Activated T-cell treated with anti-CD3 and anti-CD28 coated beads for 1 hour (primary cell): ENCODE measurements around the gene TNFSF8.

Experiments
- DNase-seq: peaks from one replicate; pipeline ENCODE4 v3.0.0-alpha.2; 2020; ENCODE audit warnings: low read depth

TNFSF8 gene

DNA sequence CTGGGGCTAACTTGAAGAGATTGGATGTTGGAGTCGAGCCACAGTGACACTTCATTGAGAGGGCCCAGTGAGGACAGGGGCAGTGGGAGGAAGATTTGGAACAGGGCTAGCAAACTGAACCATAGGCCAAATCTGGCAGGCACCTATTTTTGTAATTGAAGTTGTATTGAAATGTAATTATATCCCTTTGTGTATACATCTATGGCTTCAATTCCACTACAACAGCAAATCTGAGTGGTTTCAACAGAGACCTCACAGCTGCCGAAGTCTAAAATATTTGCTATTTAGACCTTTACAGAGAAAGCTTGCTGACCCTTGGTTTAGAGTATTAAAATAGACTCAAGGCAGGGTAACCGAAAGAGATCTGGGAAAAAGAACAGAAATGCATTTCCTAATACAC lies 4.7 kb upstream of the TNFSF8 start:
- DNase-seq: no peak

- no peak for DNase-seq
Observed at GRCh38 chr9:114932502-114932901, 2.1 kb upstream of the TNFSF8 start.

DNA sequence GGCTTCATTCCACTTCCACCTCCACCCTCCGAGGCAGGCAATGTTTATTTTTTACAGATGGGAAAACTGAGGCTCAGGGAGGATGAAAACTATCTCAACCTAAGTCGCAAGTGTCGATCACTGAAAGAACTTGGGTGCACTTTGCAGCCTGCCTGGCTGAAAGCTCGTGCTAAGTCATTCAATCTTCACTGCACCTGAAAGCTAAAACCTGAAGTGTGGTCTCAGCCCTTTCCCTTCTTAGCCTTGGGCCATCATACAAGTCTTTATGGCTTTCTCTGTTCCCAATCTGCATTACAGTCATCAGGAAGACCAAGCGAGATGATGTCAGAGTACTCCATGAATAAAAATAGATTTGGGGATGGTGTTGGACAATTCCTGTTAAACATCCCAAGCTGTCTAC lies 1.0 kb upstream of the TNFSF8 start:
- no peak for DNase-seq

GRCh38 chr9:114929201-114929600 lies 1.2 kb downstream of the TNFSF8 start:
- DNase-seq: no peak

GRCh38 chr9:114928671-114929070 lies 1.7 kb downstream of the TNFSF8 start:
- DNase-seq: no peak

GRCh38 chr9:114928136-114928535 lies 2.3 kb downstream of the TNFSF8 start:
- DNase-seq: no peak

DNA sequence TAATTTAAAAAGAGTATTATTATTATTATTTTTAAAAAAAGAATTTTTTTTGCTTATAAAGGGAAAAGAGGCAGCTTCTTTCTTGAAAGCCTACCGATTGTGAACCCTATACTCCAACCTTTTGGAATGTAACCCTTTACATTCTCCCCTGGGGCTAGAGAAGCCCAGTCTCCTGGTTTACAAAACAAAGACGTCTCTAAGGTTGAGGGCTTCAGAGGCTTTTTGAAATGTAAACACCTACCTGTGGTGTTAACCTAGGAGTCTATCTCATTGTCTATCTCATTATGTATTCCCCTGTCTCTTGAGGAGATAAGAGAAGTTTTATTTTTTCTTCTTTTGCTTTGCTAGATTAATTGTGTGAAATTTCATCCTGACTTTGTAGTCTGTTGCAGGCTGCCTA lies 4.7 kb downstream of the TNFSF8 start:
- DNase-seq: no peak

DNA sequence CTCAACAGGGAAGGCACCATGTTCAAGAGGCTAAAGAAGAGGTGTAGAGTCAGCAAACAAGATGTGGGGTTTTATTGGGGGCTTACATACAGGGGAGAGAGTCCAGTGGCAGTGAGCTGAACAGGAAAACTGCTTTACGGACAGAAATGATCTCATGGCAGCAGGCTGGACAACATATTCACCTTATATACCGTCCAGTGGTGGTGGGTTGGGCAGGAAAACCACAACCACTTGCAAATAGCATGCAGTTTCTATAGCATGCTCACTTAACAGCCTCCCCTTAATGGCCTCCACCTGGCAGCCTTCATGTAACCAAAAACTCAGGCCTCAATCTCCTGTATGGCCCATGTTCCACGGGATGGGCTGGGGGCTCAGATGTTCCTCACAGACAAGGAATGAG lies 5.4 kb downstream of the TNFSF8 start:
- DNase-seq: no peak

DNA sequence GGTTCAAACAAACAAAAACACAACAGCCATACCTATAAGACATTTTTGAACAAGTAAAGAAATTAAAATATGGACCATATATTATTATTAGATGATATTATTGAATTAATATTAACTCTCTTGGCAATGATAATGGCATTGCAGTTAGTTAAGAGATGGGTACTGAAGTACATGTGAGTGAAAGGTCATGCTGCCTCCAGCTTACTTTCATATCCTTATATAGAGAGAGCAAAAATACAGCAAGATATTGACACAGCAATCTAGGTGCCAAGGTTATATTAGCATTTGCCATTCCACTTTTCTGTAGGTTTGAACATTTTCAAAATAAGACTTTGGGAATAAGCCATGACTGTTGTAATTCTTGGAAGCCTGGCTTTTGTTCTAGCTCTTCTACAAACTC lies 6.1 kb downstream of the TNFSF8 start:
- DNase-seq: no peak

DNA sequence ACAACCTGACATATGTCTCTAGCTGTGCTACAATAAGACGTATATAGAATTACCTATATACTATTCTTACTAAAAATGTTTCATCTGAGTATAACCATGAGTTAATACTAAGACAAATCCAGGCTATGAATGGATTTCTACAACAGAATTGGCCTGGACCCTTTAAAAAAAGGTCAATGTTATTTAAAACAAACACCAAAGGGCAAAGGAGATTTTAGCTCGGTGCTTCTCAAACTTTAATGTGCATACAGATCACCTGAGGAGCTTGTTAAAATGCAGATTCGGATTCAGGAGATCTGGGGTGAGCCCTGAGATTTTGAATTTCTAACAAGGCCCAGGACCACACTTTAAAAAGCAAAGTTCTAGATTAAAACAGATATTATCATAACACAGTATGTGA lies 6.5 kb downstream of the TNFSF8 start:
- no peak for DNase-seq

GRCh38 chr9:114921171-114921570 lies 9.2 kb downstream of the TNFSF8 start:
- DNase-seq: no peak

DNA sequence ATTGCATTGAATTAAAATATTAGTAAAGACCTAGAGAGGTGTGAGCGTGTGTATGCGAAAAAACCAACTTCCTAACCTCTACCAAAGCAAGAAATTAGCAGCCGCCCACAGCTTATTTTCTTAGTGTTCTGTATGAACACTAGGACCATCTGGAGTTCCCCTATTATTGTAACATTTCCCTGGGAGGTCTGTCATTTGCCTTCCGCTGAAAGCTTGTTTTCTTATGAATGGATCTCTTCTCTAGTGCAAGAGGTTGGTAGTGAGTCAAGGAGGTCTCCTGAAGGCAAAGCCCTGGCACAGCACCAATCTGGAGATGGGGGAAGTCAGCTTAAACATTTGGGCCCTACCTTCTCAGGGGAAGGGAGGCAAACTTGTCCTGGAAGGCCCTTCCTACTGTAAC lies 10.8 kb downstream of the TNFSF8 start:
- no peak for DNase-seq

DNA sequence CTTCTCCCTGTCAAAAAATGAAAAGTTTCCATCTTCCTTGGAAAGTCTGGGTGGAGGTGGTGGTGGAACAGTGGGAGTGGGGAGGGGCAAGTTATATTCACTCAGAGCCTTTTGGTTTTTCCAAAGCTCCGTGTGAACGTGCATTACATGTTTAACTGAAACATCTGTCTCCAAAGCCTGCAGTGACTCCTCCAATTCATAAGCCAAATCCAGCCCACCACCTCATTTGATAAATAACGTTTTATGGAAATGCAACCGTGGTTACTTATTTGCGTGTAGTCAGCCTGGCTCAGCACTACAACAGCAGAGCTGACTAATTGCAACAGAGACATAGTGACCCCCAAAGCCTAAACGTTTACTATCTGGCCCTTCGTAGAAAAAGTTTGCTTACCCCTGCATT lies 13.9 kb downstream of the TNFSF8 start:
- DNase-seq: no peak

- DNase-seq: no peak
Observed at GRCh38 chr9:114914139-114914538, 16.3 kb downstream of the TNFSF8 start.

DNA sequence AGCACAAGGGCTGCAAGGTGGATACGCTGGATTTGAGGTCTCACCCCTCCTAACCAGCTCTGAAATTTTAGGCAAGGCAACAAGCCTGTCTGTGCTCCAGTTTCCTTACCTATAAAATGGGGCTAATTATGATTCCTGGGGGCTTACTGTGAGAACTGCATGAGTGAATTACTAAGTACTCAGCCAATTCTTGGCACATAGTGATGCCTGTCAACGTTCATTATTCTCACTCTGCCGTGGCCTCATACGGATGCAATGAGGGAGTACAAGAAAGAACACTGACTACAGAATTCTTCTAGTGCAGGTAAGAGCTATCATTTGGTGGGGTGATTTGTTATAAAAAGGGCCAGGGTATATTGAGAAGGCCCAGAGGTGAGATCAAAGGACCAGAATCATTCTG lies 16.7 kb downstream of the TNFSF8 start:
- DNase-seq: no peak

- no peak for DNase-seq
Observed at GRCh38 chr9:114913217-114913616, 17.2 kb downstream of the TNFSF8 start.

DNA sequence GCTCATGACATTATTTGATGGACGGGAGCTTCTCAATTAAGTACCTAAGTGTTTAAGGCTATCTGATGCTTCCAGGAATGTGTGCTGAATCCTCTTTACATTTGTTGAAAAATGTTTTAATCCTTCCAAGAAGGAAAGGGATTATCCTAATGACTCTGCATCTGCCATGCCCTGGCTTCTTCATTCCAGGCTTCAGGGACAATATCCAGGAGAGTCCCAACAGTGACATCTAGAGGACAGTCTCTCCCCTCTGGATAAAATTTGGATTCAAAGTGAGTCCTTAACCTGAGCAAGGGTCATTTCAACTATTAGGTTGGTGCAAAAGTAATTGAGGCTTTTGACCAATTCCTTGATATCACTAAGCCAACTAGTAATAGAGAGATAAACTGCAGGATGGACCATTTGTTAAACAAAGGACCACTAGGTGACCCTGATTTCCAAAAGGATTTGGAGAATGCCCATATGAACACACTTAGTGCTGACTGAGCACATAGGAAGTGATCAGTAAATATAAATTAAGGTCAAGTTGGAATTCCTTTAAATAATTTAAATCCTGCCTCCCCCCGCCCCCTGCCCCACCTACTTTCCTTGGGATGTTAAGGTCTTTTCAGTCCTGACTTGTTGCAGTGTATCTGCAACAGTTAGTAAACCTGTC lies 19.1 kb downstream of the TNFSF8 start:
- DNase-seq: no peak

DNA sequence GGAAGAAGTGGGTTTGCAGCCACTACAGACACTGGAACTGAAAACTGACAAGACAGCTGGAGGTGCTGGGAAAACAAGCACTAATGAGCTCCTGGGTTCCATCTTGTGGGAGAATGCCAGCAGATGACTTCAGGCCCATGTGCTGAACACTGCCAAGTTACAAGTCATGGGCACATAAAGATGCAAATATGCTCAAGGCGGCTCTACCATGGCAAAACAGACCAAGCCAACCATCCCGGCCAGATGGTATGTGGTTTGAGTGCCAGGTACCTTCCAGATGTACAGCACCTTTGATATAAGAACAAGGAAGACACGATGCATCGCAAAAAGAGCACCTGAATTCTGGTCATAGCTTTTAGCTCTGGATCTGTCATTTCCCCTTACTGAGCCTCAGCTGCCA lies 19.9 kb downstream of the TNFSF8 start:
- no peak for DNase-seq

DNA sequence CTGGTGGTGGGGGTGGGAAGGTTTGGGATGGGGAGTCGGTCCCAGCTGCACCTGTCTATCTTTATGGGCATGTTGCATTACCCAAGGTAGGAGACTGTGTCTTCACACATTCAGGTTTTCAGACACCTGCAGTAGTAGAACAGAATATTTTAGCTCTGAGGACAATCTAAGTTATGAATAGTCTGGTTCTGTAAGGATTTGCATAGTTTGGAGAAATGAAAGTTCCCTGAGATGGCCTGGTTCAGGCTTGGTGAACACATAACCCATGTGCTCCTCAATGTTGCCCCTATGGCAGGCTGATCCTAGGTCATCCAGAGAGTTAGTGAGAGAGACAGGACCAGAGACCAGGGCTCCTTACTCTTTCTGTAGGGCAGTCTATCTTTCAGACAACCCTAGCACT lies 20.7 kb downstream of the TNFSF8 start:
- no peak for DNase-seq

- no peak for DNase-seq
Observed at GRCh38 chr9:114908805-114909448, 21.5 kb downstream of the TNFSF8 start.

DNA sequence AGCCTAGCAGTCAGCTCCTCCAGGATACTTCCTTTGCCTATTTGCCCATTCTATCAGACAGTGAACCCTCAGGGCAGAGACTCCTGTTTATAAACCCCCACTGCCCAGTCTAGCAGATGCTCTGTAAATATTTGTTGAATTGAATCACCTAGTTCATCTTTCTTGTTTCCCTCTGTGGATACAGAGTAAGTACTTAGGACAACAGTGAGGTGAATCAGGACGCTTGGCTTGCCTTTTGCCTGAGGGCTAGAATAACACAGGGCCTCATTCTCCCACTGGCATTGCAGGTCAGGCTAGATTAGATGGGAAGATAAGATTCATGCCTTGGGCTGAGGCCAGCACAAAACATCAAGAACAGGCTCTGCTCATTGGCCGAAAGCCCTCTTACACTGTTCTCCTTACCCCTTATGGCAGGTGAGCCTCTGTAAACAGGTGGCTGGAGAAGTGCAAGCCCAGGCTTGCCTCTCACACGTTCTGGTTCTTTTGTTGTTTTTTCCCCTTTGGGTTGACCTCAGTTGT lies 22.2 kb downstream of the TNFSF8 start:
- no peak for DNase-seq

- DNase-seq: no peak
Observed at GRCh38 chr9:114906922-114907571, 23.3 kb downstream of the TNFSF8 start.

DNA sequence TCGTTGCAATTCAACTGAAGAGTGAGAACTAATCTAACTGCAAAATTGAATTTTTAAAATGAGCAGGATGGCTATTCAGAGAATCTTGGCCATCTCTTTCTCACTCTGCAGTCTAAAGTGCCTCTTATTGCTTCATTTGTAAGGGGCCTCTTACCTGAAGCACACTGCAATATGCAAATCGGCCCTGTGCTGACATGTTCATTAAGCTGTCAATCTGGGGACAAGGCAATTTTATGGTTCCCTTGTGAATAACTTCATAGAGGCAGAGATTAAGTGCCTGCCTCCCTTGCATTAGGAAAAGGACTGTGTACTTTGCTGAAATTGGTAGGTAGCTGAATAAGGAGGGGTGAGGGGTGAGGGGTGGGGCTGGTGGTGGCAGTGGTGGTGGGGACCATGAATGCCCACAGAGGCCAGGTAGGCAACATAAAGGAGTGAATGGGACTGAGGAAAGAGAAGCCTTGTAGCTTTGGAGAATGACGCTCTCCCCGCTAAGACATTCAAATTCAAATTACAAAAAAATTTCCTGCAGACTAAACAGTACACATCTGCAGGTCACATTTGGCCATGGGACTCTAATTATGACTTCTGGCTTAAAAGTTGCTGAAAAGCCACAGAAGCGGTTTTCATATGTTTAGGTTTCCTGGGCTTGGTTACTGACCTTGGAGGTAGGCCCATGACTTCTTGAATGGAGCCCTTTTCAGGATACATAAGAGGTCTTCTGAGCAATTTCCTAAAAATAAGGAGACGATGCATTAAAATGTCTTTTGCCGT lies 25.0 kb downstream of the TNFSF8 start:
- DNase-seq: no peak
